GM12874 (cell line): ENCODE results near the gene NBEAL1.

Experiments
- CTCF ChIP-seq: IDR thresholded peaks from 2 replicates; pipeline ENCODE4 v1.5.1; 2011; ENCODE audit warnings: low read depth, mild to moderate bottlenecking, control low read depth, low read length, moderate library complexity; ENCODE audit not compliant: insufficient read depth

NBEAL1 gene

GRCh38 chr2:203002054-203002821 is 12.4 kb upstream of the NBEAL1 start:
- TF ChIP-seq CTCF: no peak

- TF ChIP-seq CTCF: no peak
Measured at GRCh38 chr2:203003716-203004115, 11.0 kb upstream of the NBEAL1 start.

- TF ChIP-seq CTCF: no peak
Measured at GRCh38 chr2:203016716-203017115, 2.0 kb downstream of the NBEAL1 start.

GRCh38 chr2:203018181-203018580 is 3.5 kb downstream of the NBEAL1 start:
- no peak for TF ChIP-seq CTCF

DNA sequence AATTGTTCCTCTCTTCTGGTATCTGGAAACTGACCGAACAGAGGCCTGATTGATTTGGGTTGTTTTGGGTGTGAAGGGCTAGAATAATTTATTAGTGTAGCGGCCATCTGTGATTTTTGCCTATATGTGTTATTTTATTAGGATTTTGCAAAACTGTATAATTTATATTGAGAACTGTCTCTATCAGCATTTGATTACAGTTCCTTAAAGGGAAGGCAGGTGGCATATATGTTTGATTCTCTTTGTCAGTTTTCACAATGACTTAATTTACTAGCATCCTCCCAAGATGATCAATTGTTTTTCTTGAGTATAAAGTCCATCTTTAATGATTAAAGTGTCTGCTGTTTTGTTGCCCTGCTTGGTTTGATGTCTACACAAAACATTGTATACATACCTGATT is 4.5 kb downstream of the NBEAL1 start:
- TF ChIP-seq CTCF: no peak

DNA sequence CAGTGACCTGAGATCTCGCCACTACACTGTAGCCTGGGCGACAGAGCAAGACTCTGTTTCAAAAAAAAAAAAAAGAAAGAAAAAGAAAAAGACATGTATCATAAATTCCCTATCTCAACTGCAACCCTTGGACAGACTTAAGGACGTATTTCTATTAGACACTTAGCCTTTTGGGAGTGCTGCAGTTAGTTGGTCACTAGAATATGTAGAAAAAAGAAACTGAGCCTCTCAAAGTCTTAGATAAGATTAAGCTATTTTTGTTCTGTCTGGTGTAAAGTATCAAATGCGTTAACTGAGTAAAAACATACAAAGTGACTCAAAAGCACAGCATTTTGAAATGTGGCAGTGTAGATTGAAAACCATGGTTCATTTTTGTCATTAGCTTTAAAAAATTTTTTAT is 7.3 kb downstream of the NBEAL1 start:
- TF ChIP-seq CTCF: no peak

GRCh38 chr2:203022751-203023150 is 8.1 kb downstream of the NBEAL1 start:
- no peak for TF ChIP-seq CTCF
